Neuronal stem cell (in vitro differentiated cells): ENCODE results near the gene TNFRSF13B.

Source experiments
- DNase-seq: peaks from one replicate; pipeline ENCODE4 v3.0.0-alpha.2; 2013; ENCODE audit warnings: low spot score
- H2AFZ ChIP-seq: one replicate; pipeline ENCODE4 v1.6.1; 2013; ENCODE audit warnings: mild to moderate bottlenecking, low read length, inconsistent platforms
- H2AK5ac ChIP-seq: 2 replicates; pipeline ENCODE4 v1.6.1; 2013; ENCODE audit warnings: low read depth, mild to moderate bottlenecking, inconsistent platforms, low read length, moderate library complexity, mixed read lengths
- H2BK120ac ChIP-seq: 2 replicates; pipeline ENCODE4 v1.6.1; 2013; ENCODE audit warnings: low read depth, mild to moderate bottlenecking, inconsistent platforms, low read length, moderate library complexity, mixed read lengths
- H2BK12ac ChIP-seq: one replicate; pipeline ENCODE4 v1.6.1; 2013; ENCODE audit warnings: low read length, inconsistent platforms
- H2BK15ac ChIP-seq: 2 replicates; pipeline ENCODE4 v1.6.1; 2013; ENCODE audit warnings: mild to moderate bottlenecking, low read length, inconsistent platforms, mixed read lengths
- H2BK5ac ChIP-seq: one replicate; pipeline ENCODE4 v1.6.1; 2013; ENCODE audit warnings: inconsistent platforms, mild to moderate bottlenecking, low read length, moderate library complexity
- H3K14ac ChIP-seq: one replicate; pipeline ENCODE4 v1.6.1; 2013; ENCODE audit warnings: low read length, inconsistent platforms
- H3K18ac ChIP-seq: 2 replicates; pipeline ENCODE4 v1.6.1; 2013; ENCODE audit warnings: low read length, inconsistent platforms
- H3K23ac ChIP-seq: 2 replicates; pipeline ENCODE4 v1.6.1; 2013; ENCODE audit warnings: low read depth, mild to moderate bottlenecking, mixed read lengths, low read length, inconsistent platforms; ENCODE audit not compliant: poor library complexity
- H3K27ac ChIP-seq: replicated peaks from 3 replicates; pipeline ENCODE4 v1.5.1; 2013; ENCODE audit warnings: low read length, inconsistent platforms
- H3K27me3 ChIP-seq, 3 experiments: 2 replicates each; pipeline ENCODE4 v1.6.1; 2013; ENCODE audit warnings: low read length in 3 of 3, mild to moderate bottlenecking in 2 of 3, inconsistent platforms in 1 of 3, low read depth in 1 of 3, mixed read lengths in 1 of 3, moderate library complexity in 1 of 3; ENCODE audit not compliant: control insufficient read depth in 3 of 3, insufficient read depth in 3 of 3
- H3K36me3 ChIP-seq, 2 donors: replicated peaks in 1 of 2; 2 replicates each; pipeline ENCODE4 v1.6.1; 2013; ENCODE audit warnings: low read length in 2 of 2; ENCODE audit not compliant: control insufficient read depth in 2 of 2, insufficient read depth in 2 of 2
- H3K4ac ChIP-seq: 2 replicates; pipeline ENCODE4 v1.6.1; 2013; ENCODE audit warnings: inconsistent platforms, mild to moderate bottlenecking, low read length, moderate library complexity
- H3K4me1 ChIP-seq, 2 donors: 1 replicate in 1 of 2; 2 replicates in 1 of 2; pipeline ENCODE4 v1.6.1; 2013; ENCODE audit warnings: low read length in 2 of 2, low read depth in 1 of 2; ENCODE audit not compliant: control insufficient read depth in 2 of 2, insufficient read depth in 1 of 2
- H3K4me2 ChIP-seq: one replicate; pipeline ENCODE4 v1.6.1; 2013; ENCODE audit warnings: mild to moderate bottlenecking, low read length, inconsistent platforms; ENCODE audit not compliant: insufficient read depth, poor library complexity, severe bottlenecking
- H3K4me3 ChIP-seq, 2 donors: 2 replicates each; pipeline ENCODE4 v1.5.1; 2013; ENCODE audit warnings: low read length in 2 of 2, mild to moderate bottlenecking in 2 of 2, inconsistent platforms in 1 of 2, moderate library complexity in 1 of 2
- H3K79me1 ChIP-seq: one replicate; pipeline ENCODE4 v1.6.1; 2013; ENCODE audit warnings: low read depth, mild to moderate bottlenecking, inconsistent platforms, low read length, moderate library complexity
- H3K9ac ChIP-seq: one replicate; pipeline ENCODE4 v1.6.1; 2013; ENCODE audit warnings: mild to moderate bottlenecking, low read depth, low read length, inconsistent platforms; ENCODE audit not compliant: poor library complexity
- H3K9me3 ChIP-seq, 2 donors: replicated peaks in 1 of 2; 2 replicates each; pipeline versions ENCODE3 to v1.6.1; 2013; ENCODE audit warnings: low read length in 2 of 2, mild to moderate bottlenecking in 2 of 2, inconsistent platforms in 1 of 2, low read depth in 1 of 2, mixed read lengths in 1 of 2, moderate library complexity in 1 of 2; ENCODE audit not compliant: control insufficient read depth in 2 of 2, insufficient read depth in 1 of 2
- H4K8ac ChIP-seq: one replicate; pipeline ENCODE4 v1.6.1; 2013; ENCODE audit warnings: low read depth, mild to moderate bottlenecking, inconsistent platforms, low read length, moderate library complexity
- H4K91ac ChIP-seq: one replicate; pipeline ENCODE4 v1.6.1; 2013; ENCODE audit warnings: low read length, low read depth, mild to moderate bottlenecking, inconsistent platforms; ENCODE audit not compliant: poor library complexity
- WGBS, 2 donors: extraction: QIAGEN DNeasy Blood & Tissue Kit; methylation state at CpG; one replicate each; pipeline ENCODE4 v1.1.7; 2013; ENCODE audit warnings: missing lambda C conversion rate in 2 of 2, mixed read lengths in 1 of 2; ENCODE audit not compliant: insufficient read length in 2 of 2, insufficient replicate concordance in 1 of 2; ENCODE audit errors: extremely low coverage in 2 of 2; 5-methylcytosine and 5-hydroxymethylcytosine counted together

TNFRSF13B gene

GRCh38 chr17:17019891-17020456 lies 48.1 kb upstream of the TNFRSF13B start:
- no peak overlapping the region for H3K9ac ChIP-seq
- H2BK15ac ChIP-seq = peak overlapping the region; percentile 11
- no peak overlapping the region for H3K27ac ChIP-seq
- H3K4me2 ChIP-seq = no peak overlapping the region
- H3K27me3 ChIP-seq = peaks cover 0 to 11% (median 1%) of the 10 kb centered on the region in 3 experiments
- no peak overlapping the region for H4K91ac ChIP-seq
- peak overlapping the region; percentile 59 for H2AK5ac ChIP-seq
- no peaks in the 10 kb centered on the region for H3K9me3 ChIP-seq
- H2BK5ac ChIP-seq = no peak overlapping the region
- H3K79me1 ChIP-seq = no peaks in the 10 kb centered on the region
- H3K4me3 ChIP-seq = no peak overlapping the region
- peak overlapping the region; percentile 1 for H3K14ac ChIP-seq
- H2BK120ac ChIP-seq = no peak overlapping the region
- no CpG with 5 or more reads among the region's 13 CpGs for WGBS, 2 donors
- peak overlapping the region; percentile 16 for H2BK12ac ChIP-seq
- no peaks in the 10 kb centered on the region for H3K36me3 ChIP-seq
- no peak for DNase-seq
- H4K8ac ChIP-seq = no peak overlapping the region
- H3K4ac ChIP-seq = no peak overlapping the region
- H3K23ac ChIP-seq = no peak overlapping the region
- H3K18ac ChIP-seq = peak overlapping the region; percentile 68
- peaks cover 11 to 19% of the 10 kb centered on the region in 2 donors for H3K4me1 ChIP-seq
- no peak overlapping the region for H2AFZ ChIP-seq

DNA sequence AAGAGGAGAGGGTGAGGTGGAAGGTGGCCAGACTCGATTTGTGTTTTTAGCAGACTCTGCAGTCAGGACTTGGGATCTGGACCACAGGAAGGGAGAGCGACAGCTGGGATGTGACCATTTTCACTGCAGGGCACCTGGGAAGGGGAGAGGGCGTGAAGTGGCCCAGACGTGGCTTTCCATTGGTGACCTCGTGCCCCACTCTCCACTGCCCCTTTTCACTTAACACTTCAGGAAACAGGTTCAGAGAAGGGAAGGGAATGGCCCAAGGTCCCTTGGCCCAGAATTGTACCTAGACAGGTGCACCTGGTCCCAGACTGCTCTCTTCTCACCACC lies 47.5 kb upstream of the TNFRSF13B start:
- DNase-seq = no peak
- Histone ChIP-seq H3K9ac (no peak overlapping the region), H4K91ac (no peak overlapping the region), H2AFZ (no peak overlapping the region), H2BK5ac (no peak overlapping the region), H3K4me1 (peaks cover 11 to 19% of the 10 kb centered on the region in 2 donors), H3K9me3 (no peaks in the 10 kb centered on the region), H3K4me3 (no peak overlapping the region), H3K36me3 (no peaks in the 10 kb centered on the region), H3K23ac (no peak overlapping the region), H3K4ac (no peak overlapping the region), H3K4me2 (no peak overlapping the region), H2BK12ac (no peak overlapping the region), H3K14ac (no peak overlapping the region), H3K18ac (peak overlapping the region; percentile 35), H3K79me1 (no peaks in the 10 kb centered on the region), H3K27ac (no peak overlapping the region), H2BK15ac (peak overlapping the region; percentile 35), H4K8ac (no peak overlapping the region), H2AK5ac (peak overlapping the region; percentile 83), H2BK120ac (peak overlapping the region; percentile 49), H3K27me3 (peaks cover 0 to 8% (median 0%) of the 10 kb centered on the region in 3 experiments)
- WGBS, 2 donors = no CpG with 5 or more reads among the region's 5 CpGs

DNA sequence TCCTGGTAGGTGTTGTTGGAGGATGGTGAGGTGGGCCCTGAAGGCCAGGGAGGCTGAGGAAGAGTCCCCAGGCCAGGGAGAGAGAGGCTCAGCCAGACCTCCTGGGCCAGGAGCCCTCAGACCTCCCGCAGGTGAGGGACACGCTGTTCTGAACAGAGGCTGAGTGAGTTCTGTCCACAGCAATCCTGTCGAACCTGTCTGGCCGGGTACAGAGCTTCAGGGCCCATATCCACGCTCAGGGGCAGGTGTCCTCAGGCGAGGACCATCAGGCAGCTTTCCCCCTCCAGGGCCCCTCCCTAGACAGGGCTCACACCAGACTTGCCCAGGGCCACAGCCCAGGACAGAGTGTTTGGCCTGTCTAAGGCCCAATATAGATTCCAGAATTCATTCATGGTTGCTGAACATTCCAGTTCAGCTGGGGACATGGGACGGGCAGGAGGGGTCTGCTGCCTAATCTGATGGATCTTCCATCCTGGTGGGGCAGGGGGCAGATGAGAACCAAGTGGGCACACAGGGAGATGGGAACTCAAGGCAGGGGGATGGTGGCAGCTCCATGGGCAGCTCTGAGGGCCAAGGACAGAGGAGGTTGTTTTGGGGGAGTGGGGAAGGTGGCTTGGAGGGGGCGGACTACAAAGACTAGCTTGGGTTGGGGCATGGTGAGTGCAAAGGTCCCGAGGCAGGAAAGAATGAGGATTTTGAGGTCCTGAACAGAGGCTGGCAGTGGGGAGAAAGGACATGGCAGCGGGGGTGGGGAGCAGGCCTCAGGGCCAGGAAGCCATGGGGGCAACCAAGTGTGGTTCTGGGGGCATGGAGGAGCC lies 46.9 kb upstream of the TNFRSF13B start:
- Histone ChIP-seq H2AK5ac (peak overlapping the region; percentile 94), H3K9ac (no peak overlapping the region), H3K14ac (peak overlapping the region; percentile 67), H4K91ac (no peak overlapping the region), H3K4me3 (no peak overlapping the region), H3K4me1 (peaks cover 11 to 19% of the 10 kb centered on the region in 2 donors), H3K27me3 (peaks cover 0 to 7% (median 0%) of the 10 kb centered on the region in 3 experiments), H3K23ac (no peak overlapping the region), H3K9me3 (no peaks in the 10 kb centered on the region), H3K27ac (no peak overlapping the region), H3K36me3 (no peaks in the 10 kb centered on the region), H2BK120ac (peak overlapping the region; percentile 49), H3K4me2 (no peak overlapping the region), H3K18ac (peak overlapping the region; percentile 35), H2AFZ (no peak overlapping the region), H2BK5ac (no peak overlapping the region), H2BK15ac (peak overlapping the region; percentile 90), H3K79me1 (no peaks in the 10 kb centered on the region), H3K4ac (no peak overlapping the region), H4K8ac (no peak overlapping the region), H2BK12ac (peak overlapping the region; percentile 80)
- WGBS, 2 donors = no CpG with 5 or more reads among the region's 10 CpGs
- no peak for DNase-seq

DNA sequence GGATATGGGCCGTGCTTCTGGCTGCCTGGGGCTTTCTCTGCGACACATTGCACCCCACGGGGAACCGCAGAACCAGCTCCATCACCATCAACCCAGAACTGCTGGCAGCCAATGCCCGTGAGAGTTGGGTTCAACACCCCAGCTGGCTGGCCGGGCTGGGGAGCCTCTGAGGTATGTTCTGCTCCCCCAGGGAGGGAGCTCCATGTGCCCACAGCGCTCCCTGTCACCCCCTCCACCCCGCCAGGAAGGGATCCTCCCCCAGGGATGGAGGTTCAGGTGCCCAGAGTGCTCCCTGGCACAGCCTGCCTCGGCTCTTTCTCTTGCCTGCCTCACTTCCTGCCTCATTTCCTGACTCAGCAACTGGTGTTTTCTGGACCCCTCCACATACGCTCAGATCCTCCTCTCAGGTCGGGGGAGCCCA lies 46.1 kb upstream of the TNFRSF13B start:
- no CpG with 5 or more reads among the region's 11 CpGs for WGBS, 2 donors
- Histone ChIP-seq H4K91ac (no peak overlapping the region), H3K14ac (peak overlapping the region; percentile 64), H3K4ac (peak overlapping the region; percentile 78), H3K9me3 (no peaks in the 10 kb centered on the region), H4K8ac (no peak overlapping the region), H2BK120ac (no peak overlapping the region), H2BK12ac (no peak overlapping the region), H2BK15ac (no peak overlapping the region), H2BK5ac (no peak overlapping the region), H3K36me3 (no peaks in the 10 kb centered on the region), H3K4me2 (no peak overlapping the region), H3K23ac (no peak overlapping the region), H3K79me1 (no peaks in the 10 kb centered on the region), H3K4me1 (peaks cover 11 to 19% of the 10 kb centered on the region in 2 donors), H3K27me3 (peaks cover 0 to 7% (median 0%) of the 10 kb centered on the region in 3 experiments), H3K27ac (no peak overlapping the region), H3K4me3 (no peak overlapping the region), H3K18ac (peak overlapping the region; percentile 77), H2AK5ac (peak overlapping the region; percentile 94), H3K9ac (peak overlapping the region; percentile 3), H2AFZ (no peak overlapping the region)
- DNase-seq = no peak
